ENCODE results near the gene DOP1B.
A peak's percentile ranks its signal among the peaks of the same experiment; 100 is the strongest.
"Not testable (repeated sequence)": the region's sequence is repeated elsewhere in the genome, so short reads cannot be mapped to it uniquely, and the experiment has no call there.

DOP1B gene

GRCh38 chr21:36156815-36157670 is at the start of gene DOP1B:
DOP1B (plus strand) TSS chr21:36156824; CDS start chr21:36164734, 7,910 bp downstream.
- no peak for FAIRE-seq

- FAIRE-seq: no peak
These were observed 46.8 kb upstream of the DOP1B start for GRCh38 chr21:36109868-36110267.

GRCh38 chr21:36111238-36111637 is 45.4 kb upstream of the DOP1B start:
- FAIRE-seq: no peak

GRCh38 chr21:36113647-36114428 is 42.8 kb upstream of the DOP1B start:
- no peak for FAIRE-seq

DNA sequence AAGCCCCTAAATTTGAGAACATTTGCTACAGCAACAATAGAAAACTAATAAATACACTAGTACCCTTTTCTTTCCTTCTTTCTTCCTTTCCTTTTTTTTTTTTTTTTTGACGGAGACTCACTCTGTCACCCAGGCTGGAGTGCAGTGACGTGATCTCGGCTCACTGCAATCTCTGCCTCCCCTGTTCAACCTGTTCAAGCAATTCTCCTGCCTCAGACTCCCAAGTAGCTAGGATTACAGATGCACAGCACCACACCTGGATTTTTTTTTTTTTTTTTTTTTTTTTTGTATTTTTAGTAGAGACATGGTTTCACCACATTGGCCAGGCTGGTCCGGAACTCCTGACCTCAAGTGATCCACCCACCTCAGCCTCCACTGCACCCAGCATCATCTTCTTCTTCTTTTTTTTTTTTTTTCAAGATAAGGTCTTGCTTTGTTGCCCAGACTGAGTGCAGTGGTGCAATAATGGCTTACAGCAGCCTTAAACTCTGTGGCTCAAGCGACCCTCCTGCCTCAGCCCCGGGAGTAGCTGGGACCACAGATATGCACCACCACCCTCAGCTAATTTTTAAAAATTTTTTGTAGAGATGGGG is 41.4 kb upstream of the DOP1B start:
- no peak for FAIRE-seq

GRCh38 chr21:36117286-36117741 is 39.3 kb upstream of the DOP1B start:
- no peak for FAIRE-seq

DNA sequence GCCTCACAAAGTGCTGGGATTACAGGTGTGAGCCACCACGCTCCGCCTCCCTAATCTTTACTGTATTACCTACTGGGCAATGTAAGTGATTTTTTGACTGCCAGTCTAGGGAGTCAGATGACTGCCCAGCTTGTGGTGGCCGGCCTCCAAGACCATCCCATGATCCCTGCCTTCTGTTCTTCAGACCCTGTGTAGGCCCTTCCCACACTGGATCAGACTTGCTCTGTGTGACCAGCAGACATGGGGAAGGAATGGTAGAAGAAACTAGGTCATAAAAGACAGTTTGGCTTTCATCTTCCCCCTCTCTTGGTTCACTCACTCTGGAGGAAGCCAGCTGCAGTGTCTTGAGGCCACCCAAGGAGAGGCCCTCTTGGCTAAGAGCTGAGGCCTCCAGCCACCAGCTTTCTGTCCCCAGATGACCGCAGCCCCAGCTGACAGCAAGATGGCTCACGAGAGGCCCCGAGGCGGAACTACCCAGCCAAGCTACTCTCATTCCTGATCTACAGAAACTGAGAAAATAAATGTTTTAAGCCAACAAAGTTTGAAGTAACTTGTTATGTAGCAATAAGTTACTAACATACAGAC is 36.2 kb upstream of the DOP1B start:
- no peak for FAIRE-seq

DNA sequence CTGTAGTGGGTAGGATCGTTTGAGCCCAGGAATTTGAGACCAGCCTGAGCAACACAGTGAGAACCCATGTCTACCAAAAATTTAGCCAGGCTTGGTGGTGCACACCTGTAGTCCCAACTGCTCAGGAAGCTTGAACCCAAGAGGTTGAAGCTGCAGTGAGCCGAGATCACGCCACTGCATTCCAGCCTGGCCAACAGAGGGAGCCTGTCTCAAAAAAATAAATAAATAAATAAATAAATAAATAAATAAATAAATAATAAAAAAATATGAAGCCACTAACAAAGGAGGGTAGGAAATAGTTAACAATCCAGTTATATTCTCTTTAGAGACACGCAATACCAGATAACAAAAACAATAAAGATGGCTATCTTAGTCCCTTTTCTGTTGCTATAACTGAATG is 33.6 kb upstream of the DOP1B start:
- FAIRE-seq: no peak

DNA sequence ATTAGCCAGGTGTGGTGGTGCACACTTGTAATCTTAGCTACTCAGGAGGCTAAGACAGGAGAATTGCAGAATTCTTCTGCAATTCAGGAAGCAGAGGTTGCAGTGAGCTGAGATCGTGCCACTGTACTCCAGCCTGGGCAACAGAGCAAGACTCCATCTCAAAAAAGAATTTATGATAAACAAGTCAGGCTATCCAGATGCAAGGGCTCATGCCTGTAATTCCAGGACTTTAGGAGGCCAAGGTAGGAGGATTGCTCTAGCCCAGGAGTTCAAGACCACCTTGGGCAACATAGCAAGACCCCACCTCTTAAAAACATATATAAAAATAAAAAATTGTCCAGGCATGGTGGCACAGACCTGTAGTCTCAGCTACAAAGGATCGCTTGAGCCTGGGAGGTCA is 32.2 kb upstream of the DOP1B start:
- FAIRE-seq: no peak

- peak; percentile 68 for FAIRE-seq
These were observed 31.0 kb upstream of the DOP1B start for GRCh38 chr21:36125512-36126207.

- no peak for FAIRE-seq
These were observed 30.4 kb upstream of the DOP1B start for GRCh38 chr21:36126208-36126565.

- no peak for FAIRE-seq
These were observed 30.0 kb upstream of the DOP1B start for GRCh38 chr21:36126621-36127110.

DNA sequence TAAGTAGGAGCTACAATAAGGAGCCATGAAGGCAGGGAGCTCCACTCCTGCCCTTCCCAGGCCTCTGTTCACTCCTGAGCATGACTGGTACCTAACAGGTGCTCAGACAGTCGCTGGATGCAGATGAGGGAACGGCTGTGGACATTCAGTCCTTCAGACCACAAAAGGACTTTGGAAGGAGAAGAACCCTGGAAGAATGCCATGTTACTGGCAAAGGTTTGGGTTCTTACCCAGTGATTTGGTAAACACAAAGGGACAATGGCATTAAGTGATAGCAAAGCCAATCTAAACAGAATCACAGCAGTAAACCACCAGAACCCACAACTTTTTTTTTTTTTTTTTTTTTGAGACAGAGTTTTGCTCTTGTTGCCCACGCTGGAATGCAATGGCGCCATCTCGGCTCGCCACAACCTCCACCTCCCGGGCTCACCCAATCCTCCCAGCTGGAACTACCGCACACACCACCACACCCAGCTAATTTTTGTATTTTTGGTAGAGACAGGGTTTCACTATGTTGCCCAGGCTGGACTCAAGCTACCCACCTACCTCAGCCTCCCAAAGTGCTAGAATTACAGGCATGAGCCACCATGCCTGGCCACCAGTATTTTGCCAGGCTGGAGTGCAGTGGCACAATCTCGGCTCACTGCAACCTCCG is 29.2 kb upstream of the DOP1B start:
- FAIRE-seq: no peak

DNA sequence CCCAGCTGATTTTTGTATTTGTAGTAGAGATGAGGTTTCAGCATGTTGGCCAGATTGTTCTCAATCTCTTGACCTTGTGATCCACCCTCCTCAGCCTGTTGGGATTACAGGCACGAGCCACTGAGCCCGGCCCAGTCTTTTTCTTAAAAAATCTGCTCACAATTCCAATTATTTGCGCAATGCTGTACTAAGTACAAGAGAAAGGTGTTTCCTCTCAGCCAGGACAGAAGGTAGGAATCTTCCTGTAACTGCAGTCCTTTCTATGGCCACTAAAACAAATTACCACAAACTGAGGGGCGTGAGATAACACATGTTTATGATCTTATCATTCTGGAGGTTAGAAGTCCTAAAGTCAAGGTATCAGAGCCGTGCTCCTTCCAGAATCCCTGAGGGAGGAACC is 28.6 kb upstream of the DOP1B start:
- no peak for FAIRE-seq

DNA sequence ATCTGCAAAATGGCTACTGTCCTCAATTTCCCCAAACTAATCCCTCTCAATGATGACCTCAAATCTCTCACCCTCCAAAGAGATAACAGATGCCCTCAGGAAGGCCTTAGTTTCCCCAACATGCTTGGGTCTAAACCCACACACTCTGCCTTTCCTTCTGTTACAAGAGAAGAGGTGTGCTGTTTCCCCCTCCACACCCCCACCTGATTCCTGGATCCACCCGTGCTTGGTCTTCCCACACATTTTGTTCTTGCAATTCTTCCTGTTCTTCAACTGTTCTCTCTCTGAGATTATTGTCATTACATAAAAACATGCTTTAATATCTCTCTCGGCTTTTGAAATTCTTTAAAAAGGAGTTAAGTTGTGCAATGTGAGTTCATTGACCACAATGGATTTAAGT is 27.4 kb upstream of the DOP1B start:
- no peak for FAIRE-seq

- not testable (repeated sequence) for FAIRE-seq
These were observed 26.2 kb upstream of the DOP1B start for GRCh38 chr21:36130414-36130762.

DNA sequence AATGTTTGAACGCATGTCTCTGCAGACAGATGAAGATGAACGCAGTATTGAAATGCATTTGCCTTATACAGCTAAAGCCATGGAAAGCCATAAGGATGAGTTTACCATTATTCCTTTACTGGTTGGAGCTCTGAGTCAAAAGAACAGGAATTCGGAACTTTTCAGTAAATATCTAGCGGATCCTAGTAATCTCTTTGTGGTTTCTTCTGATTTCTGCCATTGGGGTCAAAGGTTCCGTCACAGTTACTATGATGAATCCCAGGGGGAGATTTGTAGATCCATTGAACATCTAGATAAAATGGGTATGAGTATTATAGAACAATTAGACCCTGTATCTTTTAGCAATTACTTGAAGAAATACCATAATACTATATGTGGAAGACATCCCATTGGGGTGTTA is 25.8 kb upstream of the DOP1B start:
- not testable (repeated sequence) for FAIRE-seq

DNA sequence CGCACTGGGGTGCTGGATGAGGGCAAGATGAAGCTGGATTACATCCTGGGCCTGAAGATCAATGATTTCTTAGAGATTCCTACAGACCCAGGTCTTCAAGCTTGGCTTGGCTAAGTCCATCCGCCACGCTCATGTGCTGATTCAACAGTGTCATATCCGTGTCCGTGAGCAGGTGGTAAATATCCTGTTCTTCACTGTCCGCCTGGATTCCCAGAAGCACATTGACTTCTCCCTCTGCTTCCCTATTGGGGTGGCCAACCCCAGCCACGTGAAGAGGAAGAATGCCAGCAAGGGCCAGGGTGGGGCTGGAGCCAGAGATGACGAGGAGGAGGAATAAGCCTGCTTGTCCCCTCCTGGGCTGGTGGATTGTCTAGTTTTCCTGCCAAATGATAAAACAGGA is 23.9 kb upstream of the DOP1B start:
- FAIRE-seq: no peak

DNA sequence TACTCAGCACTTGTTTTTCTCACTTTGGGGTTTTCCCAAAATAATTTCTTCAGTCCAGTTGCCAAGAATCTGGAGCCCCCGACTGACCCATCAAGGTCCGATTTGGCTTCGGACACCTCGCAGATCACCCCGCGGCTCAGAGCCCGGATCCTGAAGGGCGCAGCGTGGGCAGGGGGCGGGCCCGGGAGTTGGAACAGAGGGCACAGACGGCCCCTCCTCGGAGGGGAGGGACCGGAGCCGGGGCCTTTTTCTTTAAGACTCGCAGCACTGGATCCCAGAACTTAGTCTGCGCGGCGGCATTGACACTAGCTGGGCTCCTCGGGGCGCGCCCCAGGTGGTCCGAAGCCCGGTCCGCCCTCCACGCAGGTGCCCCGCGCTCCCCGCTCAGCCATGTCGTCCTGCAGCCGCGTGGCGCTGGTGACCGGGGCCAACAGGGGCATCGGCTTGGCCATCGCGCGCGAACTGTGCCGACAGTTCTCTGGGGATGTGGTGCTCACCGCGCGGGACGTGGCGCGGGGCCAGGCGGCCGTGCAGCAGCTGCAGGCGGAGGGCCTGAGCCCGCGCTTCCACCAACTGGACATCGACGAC is 21.7 kb upstream of the DOP1B start, which contains the start of gene CBR3:
Gene CBR3 (plus strand): TSS at position 277 of the 588 bp plus-strand sequence. CDS start 114 bp downstream, at position 391.
- no peak for FAIRE-seq

DNA sequence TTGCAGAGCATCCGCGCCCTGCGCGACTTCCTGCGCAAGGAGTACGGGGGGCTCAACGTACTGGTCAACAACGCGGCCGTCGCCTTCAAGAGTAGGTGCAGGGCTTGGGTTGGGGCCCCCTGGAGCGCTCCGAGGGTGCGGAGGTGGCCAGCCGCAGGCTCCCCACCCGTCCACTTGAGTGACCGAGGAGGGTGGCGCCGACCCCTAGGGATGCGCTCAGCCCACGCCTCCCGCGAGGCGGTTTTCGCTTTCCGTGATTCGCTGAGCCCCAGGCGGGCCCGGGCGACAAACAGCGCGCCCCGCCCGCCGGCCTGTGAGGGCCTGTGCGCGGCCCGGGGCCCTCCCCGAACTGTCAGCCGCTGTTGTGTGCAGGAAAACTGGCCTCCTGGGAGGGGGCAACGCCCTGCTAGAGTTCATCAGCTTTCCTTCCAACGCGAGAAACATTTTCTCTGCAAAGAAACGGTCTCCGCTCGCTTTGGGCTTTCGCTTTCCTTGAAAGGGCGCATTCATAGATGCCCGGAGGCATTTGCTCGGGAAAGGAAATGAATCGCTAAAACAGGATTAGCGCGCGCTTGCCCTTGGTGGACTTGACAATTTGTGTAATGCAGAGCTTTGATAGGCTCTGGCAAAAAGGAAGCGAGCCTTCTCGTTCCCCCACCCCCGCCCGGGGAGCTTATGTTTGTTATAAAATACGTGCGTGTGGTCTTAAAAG is 21.1 kb upstream of the DOP1B start:
- FAIRE-seq: peak; percentile 82

DNA sequence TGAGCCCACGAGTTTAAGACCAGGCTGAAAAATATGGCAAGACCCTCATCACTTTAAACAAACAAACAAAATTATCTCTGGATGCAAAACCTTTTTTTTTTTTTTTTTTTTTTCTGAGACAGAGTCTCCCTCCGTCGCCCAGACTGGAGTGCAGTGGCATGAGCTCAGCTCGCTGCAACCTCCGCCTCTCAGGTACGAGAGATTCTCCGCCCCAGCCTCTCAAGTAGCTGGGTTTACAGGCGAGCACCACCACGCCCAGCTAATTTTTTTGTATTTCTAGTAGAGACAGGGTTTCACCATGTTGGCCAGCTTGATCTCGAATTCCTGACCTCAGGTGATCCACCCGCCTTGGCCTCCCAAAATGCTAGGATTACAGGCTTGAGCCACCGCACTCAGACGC is 16.8 kb upstream of the DOP1B start:
- FAIRE-seq: not testable (repeated sequence)

All from A204.1 (cell line).